Liver (tissue), 9 donors: ENCODE results near the gene HERC5. TPM values are rescaled to one million over a fixed set of nuclear protein-coding genes. Genes with fewer than 3 reads are reported as not detected.

Source experiments
- DNase-seq: peaks from one replicate; pipeline ENCODE4 v3.0.0-alpha.2; 2017; ENCODE audit warnings: low spot score
- H3K27ac ChIP-seq, 2 donors: one replicate each; pipeline ENCODE4 v1.7.0; 2013; ENCODE audit warnings: inconsistent platforms in 2 of 2, low read length in 2 of 2, control low read depth in 1 of 2, low read depth in 1 of 2, mild to moderate bottlenecking in 1 of 2
- H3K27me3 ChIP-seq, 4 donors: one replicate each; pipeline versions ENCODE4 v1.6.1 to v1.7.0; 2013; ENCODE audit warnings: low read length in 3 of 4, inconsistent platforms in 1 of 4, mild to moderate bottlenecking in 1 of 4, moderate library complexity in 1 of 4; ENCODE audit not compliant: control insufficient read depth in 4 of 4, insufficient read depth in 4 of 4
- H3K36me3 ChIP-seq, 4 donors: one replicate each; pipeline versions ENCODE4 v1.6.1 to v1.7.0; 2013; ENCODE audit warnings: low read length in 3 of 4, mild to moderate bottlenecking in 3 of 4, low read depth in 1 of 4, moderate library complexity in 1 of 4; ENCODE audit not compliant: control insufficient read depth in 4 of 4, insufficient read depth in 3 of 4
- H3K4me1 ChIP-seq, 4 donors: one replicate each; pipeline versions ENCODE4 v1.6.1 to v1.7.0; 2013; ENCODE audit warnings: low read length in 3 of 4, mild to moderate bottlenecking in 3 of 4, moderate library complexity in 1 of 4; ENCODE audit not compliant: control insufficient read depth in 4 of 4, insufficient read depth in 4 of 4
- H3K4me3 ChIP-seq, 3 donors: one replicate each; pipeline versions ENCODE4 v1.6.1 to v1.7.0; 2013; ENCODE audit warnings: low read length in 3 of 3, control low read depth in 1 of 3, low read depth in 1 of 3, mild to moderate bottlenecking in 1 of 3
- H3K9ac ChIP-seq, 2 donors: one replicate each; pipeline ENCODE4 v1.7.0; 2013; ENCODE audit warnings: low read length in 2 of 2, mild to moderate bottlenecking in 2 of 2, moderate library complexity in 2 of 2, control low read depth in 1 of 2, low read depth in 1 of 2
- H3K9me3 ChIP-seq, 4 donors: one replicate each; pipeline versions ENCODE4 v1.6.1 to v1.7.0; 2013; ENCODE audit warnings: low read length in 3 of 4; ENCODE audit not compliant: control insufficient read depth in 4 of 4
- EGR1 ChIP-seq, 2 donors: IDR thresholded peaks; 2 replicates each; pipeline ENCODE4 v1.6.1; 2016 to 2018; ENCODE audit warnings: antibody characterized with exemption in 2 of 2, low read depth in 2 of 2
- FOXA1 ChIP-seq: IDR thresholded peaks from 2 replicates; pipeline ENCODE4 v1.6.1; 2016; ENCODE audit warnings: antibody characterized with exemption
- FOXA2 ChIP-seq: IDR thresholded peaks from 2 replicates; pipeline ENCODE4 v1.6.1; 2016; ENCODE audit warnings: antibody characterized with exemption
- GABPA ChIP-seq, 2 donors: IDR thresholded peaks in 1 of 2; conservative IDR thresholded peaks in 1 of 2; 2 replicates each; pipeline ENCODE4 v1.6.1; 2016; ENCODE audit warnings: antibody characterized with exemption in 2 of 2, mild to moderate bottlenecking in 1 of 2, moderate library complexity in 1 of 2
- HNF4A ChIP-seq, 2 donors: conservative IDR thresholded peaks; 2 replicates each; pipeline ENCODE4 v1.6.1; 2016; ENCODE audit warnings: antibody characterized with exemption in 2 of 2, mild to moderate bottlenecking in 2 of 2
- HNF4G ChIP-seq: IDR thresholded peaks from 2 replicates; pipeline ENCODE4 v1.6.1; 2016; ENCODE audit warnings: antibody characterized with exemption
- JUND ChIP-seq, 2 donors: IDR thresholded peaks; 2 replicates each; pipeline ENCODE4 v1.6.1; 2016; ENCODE audit warnings: antibody characterized with exemption in 2 of 2
- MAX ChIP-seq: IDR thresholded peaks from 2 replicates; pipeline ENCODE4 v1.6.1; 2016; ENCODE audit warnings: antibody characterized with exemption
- NR2F2 ChIP-seq: IDR thresholded peaks from 2 replicates; pipeline ENCODE4 v1.6.1; 2016; ENCODE audit warnings: antibody characterized with exemption
- RAD21 ChIP-seq, 2 donors: IDR thresholded peaks; 2 replicates each; pipeline ENCODE4 v1.6.1; 2016; ENCODE audit warnings: antibody characterized with exemption in 2 of 2, mild to moderate bottlenecking in 2 of 2
- REST ChIP-seq: IDR thresholded peaks from 2 replicates; pipeline ENCODE4 v1.6.1; 2016; ENCODE audit warnings: antibody characterized with exemption, mild to moderate bottlenecking
- RXRA ChIP-seq, 2 donors: IDR thresholded peaks; 2 replicates each; pipeline ENCODE4 v1.6.1; 2017 to 2018; ENCODE audit warnings: antibody characterized with exemption in 2 of 2, mild to moderate bottlenecking in 1 of 2
- SP1 ChIP-seq: IDR thresholded peaks from 2 replicates; pipeline ENCODE4 v1.6.1; 2018; ENCODE audit warnings: antibody characterized with exemption, mild to moderate bottlenecking
- TAF1 ChIP-seq: conservative IDR thresholded peaks from 2 replicates; pipeline ENCODE4 v1.6.1; 2016; ENCODE audit warnings: antibody characterized with exemption, mild to moderate bottlenecking
- YY1 ChIP-seq: IDR thresholded peaks from 2 replicates; pipeline ENCODE4 v1.6.1; 2016; ENCODE audit warnings: antibody characterized with exemption, mild to moderate bottlenecking
- WGBS: extraction: QIAGEN DNeasy Blood & Tissue Kit; methylation state at CpG from one replicate; pipeline ENCODE4 v1.1.7; 2013; 5-methylcytosine and 5-hydroxymethylcytosine counted together
- polyA plus RNA-seq, 2 donors: library from polyadenylated mRNA; stranded (reverse) in 1 of 2; unstranded in 1 of 2; fragments of 200-250 nt in 1 of 2; fragments of >200 nt in 1 of 2; fragmentation: Nextera tagmentation in 1 of 2; extraction: Ambion mirVana in 1 of 2; gene quantifications; one replicate each; pipeline versions ENCODE4 v1.2.1 to v1.2.3, GENCODE V29; 2013 to 2015
- total RNA-seq, 2 donors: library from RNA; depleted of rRNA; stranded (reverse); fragments of >200 nt; gene quantifications; one replicate each; pipeline ENCODE4 v1.2.3, GENCODE V29; 2014
- TF ChIP-seq, protein P1 (sequence below): IDR thresholded peaks from 2 replicates; pipeline ENCODE4 v1.6.1; 2016; ENCODE audit warnings: antibody characterized with exemption
- TF ChIP-seq, protein P2 (sequence below): IDR thresholded peaks from 2 replicates; pipeline ENCODE4 v1.6.1; 2016; ENCODE audit warnings: antibody characterized with exemption
- TF ChIP-seq, protein P3 (sequence below): fragments of 150-350 bp; IDR thresholded peaks from 2 replicates; pipeline ENCODE4 v1.5.1; 2017; ENCODE audit warnings: improper control_type of control experiment, low read depth, low read length; ENCODE audit not compliant: missing input control
- donor health status: healthy.
- donor health status: healthy.
- donor health status: healthy.
- donor health status: healthy.
- donor health status: healthy.

HERC5 gene
- total and polyA plus RNA-seq, 4 donors = 1.5 to 5.0 (median 2.9) TPM

DNA sequence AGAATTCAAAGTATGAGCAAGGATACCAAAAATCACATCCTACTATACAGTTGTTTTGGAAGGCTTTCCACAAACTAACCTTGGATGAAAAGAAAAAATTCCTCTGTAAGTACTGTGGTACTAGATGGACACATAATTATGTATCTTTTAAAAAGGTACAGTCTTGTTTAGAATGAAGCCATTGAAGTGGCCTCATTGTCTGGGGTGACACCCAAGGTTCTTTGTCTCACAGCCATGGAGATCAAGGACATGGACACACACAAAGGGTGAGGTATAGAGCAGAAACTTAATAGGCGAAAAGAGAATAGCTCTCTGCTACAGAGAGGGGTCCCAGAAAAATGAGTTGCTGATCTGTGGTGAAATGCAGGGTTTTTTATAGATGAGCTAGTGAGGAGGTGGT lies 16.8 kb upstream of the HERC5 start:
- Histone ChIP-seq H3K27me3 (no peaks in the 10 kb centered on the region), H3K4me1 (no peaks in the 10 kb centered on the region), H3K9me3 (no peaks in the 10 kb centered on the region), H3K9ac (no peak overlapping the region), H3K4me3 (no peak overlapping the region), H3K27ac (no peak overlapping the region), H3K36me3 (peaks cover 0 to 3% (median 0%) of the 10 kb centered on the region in 4 donors)
- DNase-seq = no peak
- no peak for TF ChIP-seq MAX
- no peak for TF ChIP-seq FOXA1
- TF ChIP-seq FOXA2 = no peak
- no peak for TF ChIP-seq NR2F2
- no peak for TF ChIP-seq HNF4G
- TF ChIP-seq, protein P1, sequence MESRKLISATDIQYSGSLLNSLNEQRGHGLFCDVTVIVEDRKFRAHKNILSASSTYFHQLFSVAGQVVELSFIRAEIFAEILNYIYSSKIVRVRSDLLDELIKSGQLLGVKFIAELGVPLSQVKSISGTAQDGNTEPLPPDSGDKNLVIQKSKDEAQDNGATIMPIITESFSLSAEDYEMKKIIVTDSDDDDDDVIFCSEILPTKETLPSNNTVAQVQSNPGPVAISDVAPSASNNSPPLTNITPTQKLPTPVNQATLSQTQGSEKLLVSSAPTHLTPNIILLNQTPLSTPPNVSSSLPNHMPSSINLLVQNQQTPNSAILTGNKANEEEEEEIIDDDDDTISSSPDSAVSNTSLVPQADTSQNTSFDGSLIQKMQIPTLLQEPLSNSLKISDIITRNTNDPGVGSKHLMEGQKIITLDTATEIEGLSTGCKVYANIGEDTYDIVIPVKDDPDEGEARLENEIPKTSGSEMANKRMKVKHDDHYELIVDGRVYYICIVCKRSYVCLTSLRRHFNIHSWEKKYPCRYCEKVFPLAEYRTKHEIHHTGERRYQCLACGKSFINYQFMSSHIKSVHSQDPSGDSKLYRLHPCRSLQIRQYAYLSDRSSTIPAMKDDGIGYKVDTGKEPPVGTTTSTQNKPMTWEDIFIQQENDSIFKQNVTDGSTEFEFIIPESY = no peak
- TF ChIP-seq JUND (IDR thresholded peaks at IDR 0.05) = no peak
- no peak for TF ChIP-seq YY1
- TF ChIP-seq, protein P2, sequence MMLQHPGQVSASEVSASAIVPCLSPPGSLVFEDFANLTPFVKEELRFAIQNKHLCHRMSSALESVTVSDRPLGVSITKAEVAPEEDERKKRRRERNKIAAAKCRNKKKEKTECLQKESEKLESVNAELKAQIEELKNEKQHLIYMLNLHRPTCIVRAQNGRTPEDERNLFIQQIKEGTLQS = no peak
- TF ChIP-seq, protein P3, sequence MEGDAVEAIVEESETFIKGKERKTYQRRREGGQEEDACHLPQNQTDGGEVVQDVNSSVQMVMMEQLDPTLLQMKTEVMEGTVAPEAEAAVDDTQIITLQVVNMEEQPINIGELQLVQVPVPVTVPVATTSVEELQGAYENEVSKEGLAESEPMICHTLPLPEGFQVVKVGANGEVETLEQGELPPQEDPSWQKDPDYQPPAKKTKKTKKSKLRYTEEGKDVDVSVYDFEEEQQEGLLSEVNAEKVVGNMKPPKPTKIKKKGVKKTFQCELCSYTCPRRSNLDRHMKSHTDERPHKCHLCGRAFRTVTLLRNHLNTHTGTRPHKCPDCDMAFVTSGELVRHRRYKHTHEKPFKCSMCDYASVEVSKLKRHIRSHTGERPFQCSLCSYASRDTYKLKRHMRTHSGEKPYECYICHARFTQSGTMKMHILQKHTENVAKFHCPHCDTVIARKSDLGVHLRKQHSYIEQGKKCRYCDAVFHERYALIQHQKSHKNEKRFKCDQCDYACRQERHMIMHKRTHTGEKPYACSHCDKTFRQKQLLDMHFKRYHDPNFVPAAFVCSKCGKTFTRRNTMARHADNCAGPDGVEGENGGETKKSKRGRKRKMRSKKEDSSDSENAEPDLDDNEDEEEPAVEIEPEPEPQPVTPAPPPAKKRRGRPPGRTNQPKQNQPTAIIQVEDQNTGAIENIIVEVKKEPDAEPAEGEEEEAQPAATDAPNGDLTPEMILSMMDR = no peak
- TF ChIP-seq EGR1 (IDR thresholded peaks at IDR 0.05; ENCODE audit: low read depth in 2 of 2) = no peak
- TF ChIP-seq RAD21 (IDR thresholded peaks at IDR 0.05) = no peak
- no peak for TF ChIP-seq TAF1
- no peak for TF ChIP-seq SP1
- no peak for TF ChIP-seq GABPA (IDR thresholded peaks at IDR 0.05 in 1 of 2, conservative IDR thresholded peaks at IDR 0.05 in 1 of 2)
- TF ChIP-seq HNF4A (conservative IDR thresholded peaks at IDR 0.05) = no peak
- no peak for TF ChIP-seq RXRA (IDR thresholded peaks at IDR 0.05)
- TF ChIP-seq REST = no peak
- 97% methylated on average over 1 of the region's 1 CpG for WGBS
